GM10266 (cell line): Measurements from ENCODE around the gene MYH6.

ENCODE experiments used
- DNase-seq: peaks from one replicate; pipeline ENCODE4 v3.0.0; 2012; ENCODE audit errors: extremely low spot score
- CTCF ChIP-seq: IDR thresholded peaks from 2 replicates; pipeline ENCODE4 v1.5.1; 2012; ENCODE audit warnings: mild to moderate bottlenecking, low read depth; ENCODE audit not compliant: control insufficient read depth, insufficient read depth; ENCODE audit errors: missing control alignments

The MYH6 gene

GRCh38 chr14:23434488-23435222, 26.6 kb upstream of the MYH6 start:
- no peak for DNase-seq
- no peak for TF ChIP-seq CTCF

GRCh38 chr14:23433457-23433856, 25.4 kb upstream of the MYH6 start:
- no peak for TF ChIP-seq CTCF
- no peak for DNase-seq

DNA sequence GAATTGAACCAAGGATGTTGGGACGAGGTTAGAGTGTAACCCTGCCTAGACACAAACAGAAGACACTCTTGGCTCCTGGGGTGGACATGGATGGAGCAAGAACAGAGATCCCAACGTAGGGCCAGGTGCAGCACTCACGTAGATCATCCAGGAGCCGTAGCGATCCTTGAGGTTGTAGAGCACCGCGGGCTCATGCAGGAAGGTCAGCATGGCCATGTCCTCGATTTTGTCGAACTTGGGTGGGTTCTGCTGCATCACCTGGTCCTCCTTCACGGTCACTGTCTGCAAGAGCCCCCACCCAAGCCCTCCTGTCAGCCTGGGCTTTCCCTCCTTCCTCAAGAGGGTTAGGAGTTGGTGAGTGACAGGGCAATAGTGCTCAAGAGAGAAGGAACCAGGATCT, 24.9 kb upstream of the MYH6 start:
- no peak for TF ChIP-seq CTCF

DNA sequence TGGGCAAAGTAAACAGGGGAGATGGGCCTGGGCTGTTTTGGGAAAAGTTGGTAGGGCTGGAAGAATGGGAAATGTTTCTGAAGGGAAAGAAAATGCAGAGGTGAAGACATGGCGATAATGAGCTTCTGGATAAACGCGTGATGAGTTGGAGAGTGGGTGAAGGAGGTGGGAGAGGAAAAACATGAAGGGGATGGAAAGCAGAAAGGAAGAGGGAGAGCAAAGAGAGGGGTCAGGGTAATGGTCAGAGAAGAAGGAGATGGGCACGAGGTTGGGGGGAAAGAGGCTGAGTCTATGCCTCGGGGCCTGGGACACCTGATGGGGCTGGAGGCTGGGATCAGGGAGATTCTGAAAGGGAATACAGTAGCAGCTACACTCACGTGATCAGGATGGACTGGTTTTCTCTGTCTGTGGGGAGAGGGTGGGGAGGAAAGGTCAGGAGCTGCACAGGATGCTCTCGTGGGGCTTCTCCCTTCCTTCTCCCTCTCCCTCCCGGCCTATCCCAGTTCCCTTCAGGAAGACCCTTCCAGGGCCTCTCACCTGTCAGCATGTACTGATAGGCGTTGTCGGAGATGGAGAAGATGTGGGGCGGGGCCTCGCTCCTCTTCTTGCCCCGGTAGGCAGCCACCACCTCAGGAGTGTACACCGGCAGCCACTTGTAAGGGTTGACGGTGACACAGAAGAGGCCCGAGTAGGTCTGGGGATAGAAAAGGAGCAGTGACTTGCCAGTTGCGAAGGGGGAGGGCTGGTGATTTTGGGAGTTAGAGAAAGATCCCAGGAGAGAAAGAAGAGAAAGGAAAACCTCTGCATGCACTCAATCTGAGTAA, 24.2 kb upstream of the MYH6 start:
- DNase-seq = no peak
- TF ChIP-seq CTCF = no peak

More for the DNA sequence above, 24.9 kb upstream of the MYH6 start:
- no peak for DNase-seq

DNA sequence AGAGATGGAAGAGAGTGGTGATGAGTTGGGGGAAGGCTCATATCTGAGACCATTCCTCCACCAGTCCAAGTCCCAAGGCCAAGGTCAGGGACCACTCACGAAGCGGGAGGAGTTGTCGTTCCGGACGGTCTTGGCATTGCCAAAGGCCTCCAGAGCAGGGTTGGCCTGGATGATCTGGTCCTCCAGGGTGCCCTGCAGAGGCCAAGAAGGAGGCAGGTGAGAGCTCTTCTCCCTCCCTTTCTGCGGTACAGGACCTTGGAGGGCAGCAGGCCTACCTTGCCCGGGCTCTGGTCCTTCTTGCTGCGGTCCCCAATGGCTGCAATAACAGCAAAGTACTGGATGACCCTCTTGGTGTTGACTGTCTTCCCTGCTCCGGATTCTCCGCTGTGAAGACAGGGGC, 23.4 kb upstream of the MYH6 start:
- no peak for TF ChIP-seq CTCF
- no peak for DNase-seq

DNA sequence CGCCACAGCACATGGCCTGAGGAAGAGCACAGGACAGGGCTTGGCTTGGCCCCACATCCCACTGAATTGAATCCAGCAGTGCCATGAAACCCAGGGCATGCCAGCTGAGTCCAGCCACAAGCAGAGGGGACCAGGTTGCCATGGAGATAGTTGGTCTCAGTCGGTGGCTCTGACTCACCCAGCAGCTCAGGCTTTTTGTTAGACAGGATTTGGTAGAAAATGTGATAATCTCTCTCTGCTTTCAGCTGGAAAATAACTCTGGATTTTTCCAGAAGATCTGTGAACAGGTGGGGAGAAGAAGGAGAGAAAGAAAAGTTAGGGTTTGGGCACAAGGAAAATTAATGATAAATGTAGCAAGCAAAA, 22.6 kb upstream of the MYH6 start:
- TF ChIP-seq CTCF = no peak
- DNase-seq = no peak
